ENCODE measurements around the gene CNGA1.

CNGA1 gene

DNA sequence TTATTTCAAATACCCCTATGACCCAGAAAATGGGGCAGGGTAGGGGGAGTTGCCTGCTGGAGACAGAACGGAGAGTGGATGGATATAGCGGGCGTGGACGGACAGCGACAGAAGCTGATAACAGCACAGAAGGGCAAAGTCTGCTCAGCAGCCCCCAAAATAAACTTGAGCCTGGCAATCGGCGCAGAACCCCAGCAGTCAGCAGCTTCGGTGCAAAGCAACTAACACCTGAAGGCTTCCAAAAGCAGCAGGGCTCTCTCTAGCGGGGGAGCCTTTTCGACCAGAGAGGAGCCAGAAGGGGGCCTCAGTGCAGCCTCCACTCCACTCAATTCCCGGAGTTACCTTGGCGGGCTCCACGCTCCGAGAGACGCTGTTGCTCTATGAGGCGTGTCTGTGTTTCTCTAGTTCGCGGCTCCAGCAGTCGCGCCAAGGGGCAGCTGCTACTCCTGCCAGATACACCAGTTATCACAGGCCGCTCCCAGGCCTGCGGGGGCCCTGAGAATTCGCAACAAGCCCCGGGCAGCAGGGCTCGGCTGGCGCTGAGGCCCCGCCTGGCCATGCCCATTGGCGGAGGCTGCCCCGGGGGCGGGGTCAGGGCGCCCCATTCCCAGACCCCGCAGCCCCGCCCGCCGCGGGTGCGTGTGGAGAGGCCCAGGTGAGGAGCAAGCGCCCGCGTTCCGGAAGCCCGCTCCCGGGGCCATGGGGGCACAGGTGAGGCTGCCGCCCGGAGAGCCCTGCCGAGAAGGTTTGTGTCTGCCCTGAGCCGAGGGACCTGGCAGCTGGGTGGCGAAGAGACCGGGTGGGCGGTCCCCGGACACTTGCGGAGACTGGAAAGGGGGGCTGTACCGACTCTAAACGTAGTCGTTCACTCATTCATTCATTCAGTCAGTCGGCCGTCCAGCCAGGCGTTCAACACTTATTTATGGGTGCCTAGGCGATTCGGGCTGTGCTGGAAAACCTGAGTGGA lies at the start of gene CNGA1, which contains the start of gene NIPAL1:
Gene CNGA1, minus strand, starts transcription at position 541 of the 967 bp plus-strand sequence. CDS start 63,992 bp downstream, outside the sequence.
Gene NIPAL1, plus strand, starts transcription at position 632 of the 967 bp plus-strand sequence. Its CDS starts 68 bp downstream, at position 700.
- peak; percentile 28 to 66 (median 48) for DNase-seq (ENCODE audit: low read depth in 2 of 3, low spot score in 1 of 3)

DNA sequence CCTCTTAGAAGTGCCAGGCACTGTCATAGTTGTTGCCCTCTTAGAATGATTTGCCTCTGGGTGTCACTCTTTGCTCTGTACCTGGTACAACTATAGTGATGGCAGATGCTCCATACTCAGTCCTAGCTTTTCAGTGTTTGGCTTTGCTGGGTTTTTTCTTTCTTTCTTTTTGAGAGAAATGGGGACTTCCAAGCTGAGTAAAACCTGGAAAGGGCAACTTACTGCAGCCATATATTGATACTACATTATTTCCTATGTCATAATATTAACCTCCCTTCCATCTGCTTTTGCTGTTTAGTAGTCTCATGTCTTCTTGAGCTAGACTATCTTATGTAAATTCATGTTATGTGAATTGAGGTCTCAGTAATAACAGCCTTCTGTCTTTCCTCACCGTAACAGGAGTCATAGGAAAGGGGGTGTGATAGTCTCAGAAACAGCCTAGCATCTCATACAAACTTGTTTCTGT lies 49.1 kb upstream of the CNGA1 start:
- no peak for DNase-seq (ENCODE audit: low read depth in 2 of 3, low spot score in 1 of 3)

DNA sequence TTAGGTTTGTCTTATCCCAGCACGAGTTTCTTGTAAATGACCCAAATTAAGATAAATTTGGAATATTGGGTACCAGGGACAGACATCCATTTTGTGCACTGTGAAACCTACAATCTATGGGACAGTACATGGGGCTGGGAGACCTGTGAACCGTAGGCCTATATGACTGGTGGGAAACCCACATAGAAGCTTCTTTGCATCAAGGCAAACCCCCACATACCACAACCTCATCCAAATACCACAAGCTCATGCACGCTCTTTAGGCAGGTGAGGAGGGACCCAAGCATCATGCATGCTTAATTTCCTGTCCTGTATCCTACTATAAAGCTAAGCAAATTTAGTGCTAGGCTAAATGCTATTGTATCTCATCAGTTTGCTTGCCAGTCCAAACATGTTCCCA lies 47.9 kb upstream of the CNGA1 start:
- no peak for DNase-seq (ENCODE audit: low read depth in 2 of 3, low spot score in 1 of 3)

DNA sequence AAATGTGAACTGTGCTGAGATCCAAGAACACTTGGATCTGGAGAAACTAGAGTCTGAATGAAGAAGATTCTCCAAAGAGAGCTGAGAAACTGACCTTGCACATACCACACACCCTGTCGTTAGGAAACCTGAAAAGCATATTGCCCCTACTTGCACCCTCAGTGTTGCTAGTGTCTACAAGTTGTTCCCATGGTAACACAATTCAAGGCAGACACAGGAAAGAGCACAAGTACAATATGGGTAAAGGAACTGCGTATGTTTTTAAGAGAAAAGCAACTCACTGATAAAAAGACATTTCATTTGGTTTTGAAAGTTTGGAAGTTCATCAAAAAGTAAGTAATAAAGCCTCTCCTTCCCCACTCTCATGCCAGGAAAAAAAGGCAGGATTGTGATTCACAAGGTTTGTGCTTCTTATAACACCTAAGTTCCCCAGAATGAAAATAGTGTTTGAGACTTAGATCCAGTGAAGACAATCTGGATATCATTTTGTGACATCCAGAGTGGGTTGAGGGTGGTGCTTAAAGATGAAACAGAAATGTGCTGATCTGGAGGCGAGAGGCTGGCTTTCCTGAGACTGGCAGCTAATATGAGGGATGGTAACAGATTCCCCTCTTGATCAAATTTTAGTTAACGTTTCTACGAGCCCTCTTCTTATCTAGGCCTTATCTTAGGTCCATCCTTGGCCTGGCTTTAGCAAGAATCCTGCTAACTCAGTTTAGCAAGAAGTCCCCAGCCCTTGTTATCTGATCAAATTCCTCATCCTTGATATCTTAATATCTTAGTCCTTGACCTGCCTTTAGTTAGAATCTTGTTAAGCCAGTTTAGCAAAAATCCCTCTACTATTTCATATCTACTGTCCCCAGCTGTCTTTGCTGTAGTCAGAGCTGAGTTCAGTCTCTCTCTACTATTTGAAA lies 42.4 kb upstream of the CNGA1 start:
- DNase-seq (ENCODE audit: low read depth in 2 of 3, low spot score in 1 of 3), result no peak

DNA sequence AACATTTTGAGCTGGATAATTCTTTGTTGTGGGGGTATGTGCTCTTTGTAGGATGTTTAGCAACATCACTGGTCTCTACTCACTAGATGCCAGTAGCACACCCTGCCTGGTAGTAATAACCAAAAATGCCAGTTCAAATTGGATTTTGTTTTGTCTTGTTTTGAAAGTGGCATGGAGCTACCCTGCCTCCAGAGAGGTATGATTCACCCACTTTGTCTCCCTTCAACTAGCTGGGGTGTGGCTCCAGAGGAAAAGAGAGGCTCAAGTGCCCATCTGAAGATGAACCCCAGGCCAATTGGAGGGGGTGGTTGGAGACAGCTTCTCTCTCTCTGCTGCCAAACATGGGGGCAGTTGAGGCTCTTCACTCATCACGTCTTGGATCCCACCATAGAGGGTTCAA lies 34.6 kb upstream of the CNGA1 start:
- no peak for DNase-seq (ENCODE audit: low read depth in 2 of 3, low spot score in 1 of 3)

DNA sequence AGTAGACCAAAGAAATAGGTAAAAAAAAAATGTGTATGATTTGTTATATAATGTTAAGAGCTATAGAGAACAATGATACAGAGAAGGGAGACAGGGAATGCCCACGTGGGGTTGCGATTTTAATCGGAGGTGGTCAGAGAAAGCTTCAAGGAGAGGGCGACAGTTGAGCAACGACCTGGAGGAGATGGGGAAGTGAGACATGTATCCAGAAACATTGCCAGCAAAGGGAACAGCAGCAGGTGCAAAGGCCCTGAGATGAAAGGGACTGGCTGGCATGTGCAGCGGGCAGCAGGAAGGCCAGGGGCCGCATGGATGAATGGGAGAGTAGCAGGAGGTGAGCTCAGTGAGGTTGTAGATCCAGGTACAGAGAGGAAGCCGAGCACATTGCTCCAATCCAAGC lies 33.0 kb upstream of the CNGA1 start:
- no peak for DNase-seq (ENCODE audit: low read depth in 2 of 3, low spot score in 1 of 3)

DNA sequence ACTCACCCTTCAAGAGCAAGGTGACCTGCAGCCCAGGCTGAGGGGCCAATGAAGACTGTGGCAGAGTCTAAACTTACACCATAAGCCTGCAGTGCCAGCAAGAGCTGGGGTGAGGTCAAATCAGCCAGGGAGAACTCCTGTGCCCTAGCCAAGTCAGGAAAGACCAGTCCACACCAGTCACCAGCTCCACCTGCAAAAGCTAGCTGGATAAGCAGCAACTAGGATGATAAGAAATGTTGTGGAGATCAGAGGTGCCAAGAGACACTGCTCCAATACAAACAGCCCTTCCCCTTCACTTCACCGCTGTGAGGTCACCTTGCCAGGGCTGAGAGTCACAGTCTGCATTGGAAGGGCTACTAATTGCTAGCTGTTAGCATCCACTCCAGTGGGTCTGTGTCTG lies 31.4 kb upstream of the CNGA1 start:
- no peak for DNase-seq (ENCODE audit: low read depth in 2 of 3, low spot score in 1 of 3)

DNA sequence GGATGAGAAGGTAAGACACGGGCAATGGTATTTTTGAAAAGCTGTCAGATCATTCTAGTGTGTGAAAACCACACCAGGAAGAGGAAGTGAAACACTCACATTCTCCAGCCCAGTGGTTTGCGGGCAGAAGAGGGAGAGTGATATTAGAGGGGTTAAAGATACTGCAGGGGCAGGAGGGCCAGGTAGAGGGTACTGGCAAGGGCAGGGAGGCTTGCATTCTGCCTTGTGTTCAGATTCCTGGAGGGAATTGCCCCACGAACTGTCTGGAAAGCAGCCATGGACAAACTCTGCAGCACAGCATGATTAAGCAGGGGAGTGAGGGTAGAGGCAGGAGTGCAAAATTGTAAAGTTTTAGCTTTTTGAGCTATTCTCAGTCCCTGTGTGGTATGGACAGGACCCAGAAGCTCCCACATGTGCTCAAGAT lies 31.0 kb upstream of the CNGA1 start:
- peak; percentile 62 to 80 (median 68) for DNase-seq (ENCODE audit: low read depth in 2 of 3, low spot score in 1 of 3)

DNA sequence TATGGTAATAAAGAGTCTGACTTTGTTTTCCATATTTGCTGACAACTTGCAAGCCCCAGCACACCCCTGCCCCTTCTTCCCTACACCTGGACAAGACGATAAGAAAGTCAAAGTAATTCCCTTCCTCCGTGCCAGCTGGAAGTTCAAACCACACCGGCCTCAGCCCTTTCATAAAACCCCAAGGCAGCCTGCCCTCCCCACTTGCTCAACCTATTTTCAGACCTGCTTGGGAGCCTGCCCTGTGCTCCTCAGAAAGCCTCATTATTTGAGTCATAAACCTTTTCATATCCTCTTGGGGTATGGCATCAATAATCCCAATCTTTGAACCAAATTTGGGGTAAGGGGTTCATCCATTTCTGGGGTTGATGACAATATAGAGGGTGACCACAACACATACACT lies 29.6 kb upstream of the CNGA1 start:
- DNase-seq (ENCODE audit: low read depth in 2 of 3, low spot score in 1 of 3), result no peak

DNA sequence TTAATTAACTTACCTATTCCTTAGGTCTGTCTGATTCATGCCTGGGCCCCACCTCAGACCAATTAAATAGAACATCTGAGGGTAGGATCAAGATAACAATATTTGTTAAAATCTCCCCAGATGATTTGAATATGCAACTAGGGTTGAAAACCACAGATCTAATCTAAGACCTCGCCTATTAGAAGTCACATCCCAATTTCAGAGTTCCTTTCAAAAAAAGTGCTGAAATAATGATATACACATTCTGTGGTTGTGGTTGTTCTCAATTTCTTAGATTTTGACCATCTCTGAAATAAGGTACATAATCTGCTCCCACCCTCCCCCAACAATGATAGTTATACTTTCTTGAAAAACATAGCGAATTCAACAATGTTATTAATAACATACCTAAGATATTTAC lies 27.8 kb upstream of the CNGA1 start:
- no peak for DNase-seq (ENCODE audit: low read depth in 2 of 3, low spot score in 1 of 3)

DNA sequence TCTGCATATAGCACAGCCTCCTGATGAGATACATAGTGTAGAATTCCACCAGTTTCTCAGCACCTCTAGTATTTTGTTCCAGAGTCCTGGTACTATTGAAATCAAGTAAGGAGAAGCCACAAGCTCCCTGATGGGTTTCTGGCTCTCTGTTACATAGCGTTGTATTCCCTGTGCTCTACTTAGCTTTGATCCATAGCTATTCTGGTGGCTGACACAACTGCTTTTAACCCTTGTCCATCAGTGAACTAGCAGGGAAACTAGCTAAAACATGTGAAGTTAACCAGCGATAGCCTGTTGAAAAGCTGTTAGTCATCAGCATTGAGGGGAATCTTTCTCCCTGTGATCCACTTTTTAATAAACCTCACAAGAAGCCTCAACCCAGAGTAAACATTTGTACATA lies 27.0 kb upstream of the CNGA1 start:
- DNase-seq (ENCODE audit: low read depth in 2 of 3, low spot score in 1 of 3), result no peak

DNA sequence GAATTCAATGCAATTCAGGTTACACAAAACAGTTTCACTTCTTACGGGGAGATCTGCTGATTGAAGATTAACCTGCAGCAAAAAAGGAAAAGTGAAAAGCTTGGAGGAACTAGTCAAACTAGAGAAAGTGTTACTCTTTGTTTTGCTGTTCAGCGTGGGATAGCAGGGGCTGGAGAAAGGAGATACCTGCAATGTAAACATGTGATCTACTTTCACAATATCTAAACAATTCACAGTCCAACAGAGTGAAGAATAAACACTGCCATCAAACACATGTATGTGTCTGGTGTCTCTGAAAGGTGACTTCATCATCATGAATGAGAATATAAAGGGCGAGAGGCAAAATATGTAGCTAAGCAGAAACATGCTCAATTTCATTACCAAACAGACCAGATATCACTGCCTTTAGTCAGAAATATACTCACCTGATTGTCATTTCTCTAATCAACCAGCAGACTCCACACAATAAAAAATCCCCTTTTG lies 26.5 kb upstream of the CNGA1 start:
- no peak for DNase-seq (ENCODE audit: low read depth in 2 of 3, low spot score in 1 of 3)

DNA sequence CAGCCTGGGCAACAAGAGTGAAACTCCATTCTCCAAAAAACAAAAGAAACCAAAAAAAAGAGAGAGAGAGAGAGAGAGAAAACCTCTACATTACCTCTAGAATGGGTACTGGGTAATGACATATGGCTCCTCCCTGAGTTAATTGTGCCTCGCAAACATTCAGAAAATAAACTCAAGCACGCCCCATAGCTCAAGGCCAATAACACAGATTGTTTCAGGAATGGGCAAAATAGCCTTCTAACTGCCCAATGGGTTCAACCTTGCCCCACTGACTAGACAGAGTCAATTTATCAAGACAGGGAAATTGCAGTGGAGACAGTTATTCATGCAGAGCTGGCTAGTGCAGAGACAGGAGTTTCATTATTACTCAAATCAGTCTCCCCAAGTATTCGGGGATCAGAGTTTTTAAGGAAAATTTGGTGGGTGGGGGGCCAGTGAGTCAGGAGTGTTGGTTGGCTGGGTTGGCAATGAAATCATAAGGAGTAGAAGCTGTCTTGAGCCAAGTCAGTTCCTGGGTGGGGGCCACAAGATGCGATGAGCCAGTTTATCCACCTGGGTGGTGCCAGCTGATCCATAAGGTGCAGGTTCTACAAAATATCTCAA lies 25.2 kb upstream of the CNGA1 start:
- DNase-seq (ENCODE audit: low read depth in 2 of 3, low spot score in 1 of 3), result peak in 1 of 3 donors; percentile 14

DNA sequence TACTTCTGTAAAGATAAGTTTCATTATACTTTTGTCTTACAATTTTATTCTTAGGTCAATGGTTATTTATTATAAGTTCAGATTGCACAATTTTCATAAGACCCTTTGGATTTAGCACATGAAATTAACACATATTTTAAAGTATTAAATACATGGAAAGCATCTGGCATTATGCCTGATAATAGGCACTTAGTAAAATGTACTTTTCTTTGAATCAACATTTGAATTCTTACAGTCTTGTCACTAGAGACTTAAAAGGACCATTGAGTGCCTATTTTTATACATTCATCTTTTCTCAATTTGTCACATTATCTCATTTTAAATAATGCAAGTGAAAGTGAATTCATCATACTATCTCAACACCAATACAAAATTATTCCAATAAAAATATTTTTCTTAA lies 23.1 kb upstream of the CNGA1 start:
- DNase-seq (ENCODE audit: low read depth in 2 of 3, low spot score in 1 of 3), result no peak

DNA sequence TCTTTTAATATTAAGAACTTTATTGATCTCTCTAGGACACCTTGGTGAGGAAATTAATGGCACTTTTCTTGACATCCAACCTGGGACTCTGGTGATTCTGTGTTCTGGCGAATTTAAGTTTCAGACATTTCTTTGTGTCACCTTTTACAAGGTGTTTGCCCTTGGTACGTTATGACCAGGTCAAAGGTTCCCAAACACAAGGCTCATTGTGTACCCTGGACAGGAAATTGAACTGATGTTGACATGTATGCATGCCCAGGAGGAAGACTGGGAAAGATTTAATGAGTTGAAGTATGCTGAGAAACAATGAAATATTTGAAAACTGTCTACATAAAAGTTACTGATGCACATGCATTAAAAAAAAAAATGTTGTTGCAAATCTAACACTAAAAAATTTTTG lies 22.2 kb upstream of the CNGA1 start:
- DNase-seq (ENCODE audit: low read depth in 2 of 3, low spot score in 1 of 3), result no peak

DNA sequence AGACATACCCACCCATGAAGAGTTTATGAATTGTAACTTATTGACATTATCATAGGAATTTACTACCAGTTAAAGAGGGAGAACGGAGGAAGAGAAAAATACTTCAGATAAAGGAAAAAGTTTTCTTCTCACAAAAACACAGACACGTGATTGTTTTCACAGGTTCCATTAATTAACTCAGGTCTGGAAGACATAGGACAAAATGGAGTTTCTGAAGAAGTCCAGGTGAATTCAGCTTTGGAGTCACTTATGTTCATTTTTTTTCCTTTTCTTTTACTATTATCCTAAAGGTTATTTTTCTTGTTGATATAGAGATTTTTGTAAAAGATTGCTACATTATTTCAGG lies 20.6 kb upstream of the CNGA1 start:
- DNase-seq (ENCODE audit: low read depth in 2 of 3, low spot score in 1 of 3), result no peak

DNA sequence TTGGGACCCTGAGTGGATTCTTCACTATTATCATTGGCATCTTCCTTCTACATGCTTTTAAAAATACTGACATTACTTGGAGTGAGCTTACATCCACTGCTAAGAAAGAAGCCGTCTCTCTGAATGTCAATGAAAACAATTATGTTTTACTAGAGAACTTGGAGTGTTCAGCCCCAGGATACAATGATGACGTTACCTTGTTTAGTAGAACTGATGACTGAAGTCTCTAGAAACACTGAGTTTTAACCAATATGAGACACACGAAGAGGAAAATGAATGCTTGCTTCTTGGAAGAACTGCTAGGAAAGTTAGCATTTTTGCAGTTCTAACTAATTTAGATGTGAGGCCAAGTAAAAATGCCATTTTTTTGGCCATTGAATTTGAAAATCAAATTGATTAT lies 19.5 kb upstream of the CNGA1 start:
- no peak for DNase-seq (ENCODE audit: low read depth in 2 of 3, low spot score in 1 of 3)

DNA sequence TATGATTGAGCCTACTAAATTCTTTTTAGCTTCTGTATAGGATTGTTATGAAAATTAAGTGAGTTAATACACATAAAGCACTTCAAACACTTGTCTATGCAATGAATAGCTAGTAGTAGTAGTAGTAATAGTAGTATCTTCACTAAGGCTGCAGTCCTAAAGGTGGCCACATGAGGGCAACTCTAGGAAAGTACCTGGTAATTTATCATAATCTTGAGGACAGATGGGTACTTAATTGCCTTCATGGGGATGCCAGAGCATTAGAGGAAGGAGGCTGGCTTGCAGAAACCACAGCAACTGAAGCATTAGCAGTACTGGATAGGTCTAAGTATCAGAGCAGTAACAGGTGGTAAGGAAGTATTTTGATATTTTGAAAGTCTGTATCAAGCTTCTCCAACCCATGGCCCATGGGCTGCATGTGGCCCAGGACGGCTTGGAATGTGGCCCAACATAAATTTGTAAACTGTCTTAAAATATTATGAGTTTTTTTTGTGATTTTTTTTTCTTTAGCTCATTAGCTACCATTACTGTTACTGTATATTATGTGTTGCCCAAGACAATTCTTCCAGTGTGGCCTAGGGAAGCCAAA lies 17.4 kb upstream of the CNGA1 start:
- peak in 2 of 3 donors; percentile 49 to 73 for DNase-seq (ENCODE audit: low read depth in 2 of 3, low spot score in 1 of 3)

DNA sequence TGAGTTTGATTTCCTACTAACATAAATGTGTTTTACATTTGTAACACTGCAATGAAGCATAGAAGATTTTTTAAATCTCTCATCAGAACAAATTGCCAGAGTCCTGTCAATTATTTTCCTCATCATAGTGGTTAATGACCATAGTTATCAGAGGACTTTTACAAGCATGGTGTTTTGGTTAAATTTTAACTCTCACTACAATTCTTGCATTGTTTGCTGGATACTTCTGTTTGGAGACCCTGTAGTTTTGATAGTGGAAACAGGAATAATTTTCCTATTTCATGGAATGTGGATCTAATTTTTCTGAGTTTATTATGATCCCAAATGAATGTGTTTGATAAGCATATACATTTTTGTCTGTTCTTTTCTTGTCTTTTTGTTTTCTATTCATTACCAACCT lies 16.9 kb upstream of the CNGA1 start:
- DNase-seq (ENCODE audit: low read depth in 2 of 3, low spot score in 1 of 3), result no peak

DNA sequence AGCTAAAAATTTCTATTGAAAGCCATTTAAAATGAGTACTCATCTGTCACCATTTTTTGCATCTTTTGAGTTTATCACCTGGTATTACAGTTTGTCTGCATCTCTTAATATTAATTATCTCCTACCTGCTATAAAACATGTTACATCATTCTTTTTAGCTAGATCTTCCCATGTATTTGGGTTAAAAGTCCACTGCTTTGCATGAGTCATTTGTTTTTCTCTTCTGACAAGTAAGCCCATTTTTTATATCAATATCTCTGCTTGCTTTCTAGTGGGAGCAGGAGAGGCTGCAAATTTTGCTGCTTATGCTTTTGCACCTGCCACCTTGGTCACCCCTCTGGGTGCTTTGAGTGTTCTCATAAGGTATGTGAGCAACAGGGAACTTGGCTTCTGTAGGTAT lies 16.2 kb upstream of the CNGA1 start:
- DNase-seq (ENCODE audit: low read depth in 2 of 3, low spot score in 1 of 3), result no peak
